Loucy (cell line): ENCODE results near the gene JPT2.

Experiments
- H2AFZ ChIP-seq: fragments of 200-600 bp; sonication (generic); 2 replicates; pipeline ENCODE4 v1.6.0; 2016; ENCODE audit warnings: antibody characterized with exemption, mild to moderate bottlenecking, low read length, moderate library complexity
- H3F3A ChIP-seq: fragments of 200-600 bp; 2 replicates; pipeline ENCODE4 v1.6.0; 2016; ENCODE audit warnings: antibody characterized with exemption, low read depth, mild to moderate bottlenecking
- H3K27me3 ChIP-seq: fragments of 200-600 bp; sonication (generic); 2 replicates; pipeline ENCODE4 v1.6.1; 2014; ENCODE audit warnings: low read length, mild to moderate bottlenecking; ENCODE audit not compliant: insufficient read depth, poor library complexity, severe bottlenecking
- H3K36me3 ChIP-seq: fragments of 200-600 bp; sonication (generic); 2 replicates; pipeline ENCODE4 v1.6.1; 2016; ENCODE audit warnings: low read length; ENCODE audit not compliant: insufficient read depth
- H3K4me1 ChIP-seq: fragments of 200-600 bp; sonication (generic); 2 replicates; pipeline ENCODE4 v1.5.1; 2014; ENCODE audit warnings: low read length, mild to moderate bottlenecking; ENCODE audit not compliant: insufficient read depth, poor library complexity, severe bottlenecking
- H3K4me2 ChIP-seq: fragments of 200-600 bp; sonication (generic); 2 replicates; pipeline ENCODE4 v1.6.0; 2014; ENCODE audit warnings: antibody characterized with exemption, low read length, low read depth, mild to moderate bottlenecking; ENCODE audit not compliant: poor library complexity, severe bottlenecking
- H3K4me3 ChIP-seq: fragments of 200-600 bp; sonication (generic); 2 replicates; pipeline ENCODE4 v1.5.1; 2014; ENCODE audit warnings: low read length, mild to moderate bottlenecking, mixed read lengths; ENCODE audit not compliant: poor library complexity, severe bottlenecking
- H3K79me2 ChIP-seq: fragments of 200-600 bp; sonication (generic); 2 replicates; pipeline ENCODE4 v1.6.1; 2014; ENCODE audit warnings: low read length; ENCODE audit not compliant: insufficient read depth
- H3K9ac ChIP-seq: fragments of 200-600 bp; sonication (generic); 2 replicates; pipeline ENCODE4 v1.6.0; 2014; ENCODE audit warnings: mild to moderate bottlenecking, low read depth, low read length, moderate library complexity; ENCODE audit not compliant: poor library complexity, severe bottlenecking
- H3K9me2 ChIP-seq: fragments of 200-600 bp; sonication (generic); replicated peaks from 2 replicates; pipeline ENCODE4 v1.6.1; 2016; ENCODE audit warnings: low read depth, low read length, mixed read lengths
- H3K9me3 ChIP-seq: fragments of 200-600 bp; sonication (generic); 2 replicates; pipeline ENCODE4 v1.6.1; 2014; ENCODE audit warnings: mild to moderate bottlenecking, antibody characterized with exemption, low read length, low read depth; ENCODE audit not compliant: insufficient read depth
- H4K20me1 ChIP-seq: fragments of 200-600 bp; sonication (generic); 2 replicates; pipeline ENCODE4 v1.6.0; 2014; ENCODE audit warnings: antibody characterized with exemption, low read length, mild to moderate bottlenecking; ENCODE audit not compliant: insufficient read depth, poor library complexity, severe bottlenecking
- EZH2phosphoT487 ChIP-seq: fragments of 200-600 bp; IDR thresholded peaks from 2 replicates; pipeline ENCODE4 v1.6.1; 2018; ENCODE audit warnings: antibody characterized with exemption, mild to moderate bottlenecking, moderate library complexity, borderline replicate concordance
- TF ChIP-seq, protein P1 (sequence below): fragments of 200-600 bp; sonication (generic); conservative IDR thresholded peaks from 2 replicates; pipeline ENCODE4 v1.5.1; 2014; ENCODE audit warnings: mild to moderate bottlenecking, antibody characterized with exemption, low read length

JPT2 gene

DNA sequence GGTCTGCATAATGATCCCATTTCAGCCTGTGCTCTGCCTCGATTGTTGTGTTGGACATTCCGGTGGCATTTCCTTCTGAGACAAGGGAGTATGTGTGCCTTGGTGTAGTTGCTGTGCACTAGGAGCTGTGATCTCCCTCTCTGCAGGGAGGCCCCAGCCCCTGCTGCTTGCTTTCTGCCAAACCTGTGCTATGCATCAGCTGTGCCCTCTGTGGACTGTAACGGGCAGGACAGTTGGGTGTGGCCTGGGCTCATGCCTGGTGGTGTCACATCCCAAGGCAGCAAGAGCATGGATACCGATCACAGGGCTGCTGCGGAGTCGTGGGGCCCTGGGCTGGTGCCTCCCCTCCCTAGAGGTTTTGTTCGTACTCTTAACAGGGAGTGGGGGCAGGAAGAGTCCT, 3.8 kb upstream of the JPT2 start:
- H3K27me3 ChIP-seq = no peaks in the 10 kb centered on the region
- no peak overlapping the region for H3K4me3 ChIP-seq
- peaks cover 22% of the 10 kb centered on the region; the same call in 1 of the 2 replicates for H3K36me3 ChIP-seq
- peaks cover 10% of the 10 kb centered on the region for H3K79me2 ChIP-seq
- TF ChIP-seq, protein P1, sequence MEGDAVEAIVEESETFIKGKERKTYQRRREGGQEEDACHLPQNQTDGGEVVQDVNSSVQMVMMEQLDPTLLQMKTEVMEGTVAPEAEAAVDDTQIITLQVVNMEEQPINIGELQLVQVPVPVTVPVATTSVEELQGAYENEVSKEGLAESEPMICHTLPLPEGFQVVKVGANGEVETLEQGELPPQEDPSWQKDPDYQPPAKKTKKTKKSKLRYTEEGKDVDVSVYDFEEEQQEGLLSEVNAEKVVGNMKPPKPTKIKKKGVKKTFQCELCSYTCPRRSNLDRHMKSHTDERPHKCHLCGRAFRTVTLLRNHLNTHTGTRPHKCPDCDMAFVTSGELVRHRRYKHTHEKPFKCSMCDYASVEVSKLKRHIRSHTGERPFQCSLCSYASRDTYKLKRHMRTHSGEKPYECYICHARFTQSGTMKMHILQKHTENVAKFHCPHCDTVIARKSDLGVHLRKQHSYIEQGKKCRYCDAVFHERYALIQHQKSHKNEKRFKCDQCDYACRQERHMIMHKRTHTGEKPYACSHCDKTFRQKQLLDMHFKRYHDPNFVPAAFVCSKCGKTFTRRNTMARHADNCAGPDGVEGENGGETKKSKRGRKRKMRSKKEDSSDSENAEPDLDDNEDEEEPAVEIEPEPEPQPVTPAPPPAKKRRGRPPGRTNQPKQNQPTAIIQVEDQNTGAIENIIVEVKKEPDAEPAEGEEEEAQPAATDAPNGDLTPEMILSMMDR = no peak
- TF ChIP-seq EZH2phosphoT487 = no peak
- H2AFZ ChIP-seq = no peak overlapping the region
- no peaks in the 10 kb centered on the region for H3K9me2 ChIP-seq
- H3K4me1 ChIP-seq = no peaks in the 10 kb centered on the region
- H3K9ac ChIP-seq = no peak overlapping the region
- no peaks in the 10 kb centered on the region for H3K9me3 ChIP-seq
- no peaks in the 10 kb centered on the region for H3F3A ChIP-seq
- no peak overlapping the region for H3K4me2 ChIP-seq
- no peaks in the 10 kb centered on the region for H4K20me1 ChIP-seq

DNA sequence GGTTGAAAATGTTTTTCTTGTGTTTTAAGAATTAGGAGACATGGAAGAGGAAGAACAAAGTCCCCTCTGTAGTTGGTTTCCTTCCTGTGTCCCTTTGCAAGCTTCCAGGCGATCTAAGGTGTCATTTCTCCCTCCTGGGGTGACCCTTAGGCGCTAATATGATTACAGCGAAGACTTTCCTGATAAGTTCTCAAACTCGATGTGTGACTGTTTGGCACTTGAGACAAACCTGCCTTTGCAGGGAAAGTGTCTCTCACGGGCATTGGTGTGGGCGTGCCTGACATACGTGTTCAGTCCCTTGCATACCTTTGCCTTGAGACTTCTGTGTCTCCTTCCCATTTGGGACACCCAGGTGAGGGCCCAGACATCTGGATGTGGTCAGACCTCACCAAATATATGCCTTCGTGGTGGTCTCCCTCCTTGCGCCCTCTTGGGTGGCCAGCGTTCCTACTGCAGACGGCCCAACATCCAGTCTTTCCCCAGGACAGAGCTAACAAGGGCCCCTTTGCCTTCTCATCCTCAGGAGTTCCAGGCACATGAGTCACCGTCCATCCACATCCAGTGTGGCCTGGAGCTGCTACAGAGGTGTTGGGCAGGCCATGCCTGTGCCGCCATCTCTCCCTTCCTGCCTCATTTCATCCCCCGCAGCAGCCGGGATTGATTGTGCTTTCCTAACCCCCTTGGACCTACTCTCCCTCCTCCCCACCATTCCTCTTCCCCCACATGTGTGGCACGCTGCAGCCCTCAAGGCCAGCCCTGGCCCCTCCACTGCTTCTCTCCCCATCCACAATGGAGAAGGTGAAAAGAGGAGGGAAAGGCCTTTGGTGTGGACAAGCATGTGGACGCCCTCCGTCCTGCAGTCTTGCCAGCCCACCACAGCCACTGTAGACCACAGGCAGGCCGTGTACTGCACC, 3.1 kb upstream of the JPT2 start:
- Histone ChIP-seq H2AFZ (no peak overlapping the region), H3K36me3 (peaks cover 19% of the 10 kb centered on the region; the same call in 1 of the 2 replicates), H3K9me3 (no peaks in the 10 kb centered on the region), H3K4me3 (no peak overlapping the region), H3K79me2 (peaks cover 17% of the 10 kb centered on the region), H3K4me2 (no peak overlapping the region), H3K9me2 (no peaks in the 10 kb centered on the region), H3K27me3 (no peaks in the 10 kb centered on the region), H4K20me1 (peaks cover under 1% of the 10 kb centered on the region), H3F3A (no peaks in the 10 kb centered on the region), H3K4me1 (no peaks in the 10 kb centered on the region), H3K9ac (no peak overlapping the region)
- TF ChIP-seq, protein P1 = no peak
- no peak for TF ChIP-seq EZH2phosphoT487

DNA sequence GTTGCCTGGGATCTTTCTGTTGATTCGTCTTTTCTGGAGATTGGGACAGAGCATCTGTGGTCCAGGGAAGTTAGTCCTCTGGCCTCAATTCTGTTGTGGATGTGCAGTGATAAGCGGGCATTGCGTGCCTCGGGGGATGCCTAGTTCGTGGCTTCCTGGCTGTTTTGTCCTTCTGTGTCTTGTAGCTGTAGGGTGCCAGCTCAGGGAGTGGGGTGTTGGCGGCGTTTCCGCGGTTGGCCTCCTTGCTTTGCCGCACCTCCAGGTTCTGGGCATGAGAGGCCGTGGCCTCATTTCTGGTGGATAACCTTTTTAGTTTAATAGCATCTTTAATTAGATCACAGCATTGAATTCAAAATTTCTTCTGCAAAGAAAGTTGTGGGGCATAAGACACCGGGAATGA, 1.4 kb upstream of the JPT2 start:
- TF ChIP-seq, protein P1 = no peak
- TF ChIP-seq EZH2phosphoT487 = no peak
- no peaks in the 10 kb centered on the region for H3K27me3 ChIP-seq
- H3K36me3 ChIP-seq = peaks cover 8% of the 10 kb centered on the region; the same call in 1 of the 2 replicates
- H2AFZ ChIP-seq = no peak overlapping the region
- H3K9me2 ChIP-seq = no peaks in the 10 kb centered on the region
- H3K4me1 ChIP-seq = peaks cover 3% of the 10 kb centered on the region
- no peaks in the 10 kb centered on the region for H3K9me3 ChIP-seq
- H3K9ac ChIP-seq = no peak overlapping the region
- no peaks in the 10 kb centered on the region for H3F3A ChIP-seq
- no peak overlapping the region for H3K4me2 ChIP-seq
- no peak overlapping the region for H3K4me3 ChIP-seq
- H4K20me1 ChIP-seq = peaks cover 12% of the 10 kb centered on the region
- H3K79me2 ChIP-seq = peaks cover 34% of the 10 kb centered on the region
